Measurements from ENCODE around the gene CCDC40. TPM values are rescaled to one million over a fixed set of nuclear protein-coding genes. Genes with fewer than 3 reads are reported as not detected.

CCDC40 gene
- total and polyA plus RNA-seq, 2 donors from 2014 or later = 5.1 to 22.6 TPM

DNA sequence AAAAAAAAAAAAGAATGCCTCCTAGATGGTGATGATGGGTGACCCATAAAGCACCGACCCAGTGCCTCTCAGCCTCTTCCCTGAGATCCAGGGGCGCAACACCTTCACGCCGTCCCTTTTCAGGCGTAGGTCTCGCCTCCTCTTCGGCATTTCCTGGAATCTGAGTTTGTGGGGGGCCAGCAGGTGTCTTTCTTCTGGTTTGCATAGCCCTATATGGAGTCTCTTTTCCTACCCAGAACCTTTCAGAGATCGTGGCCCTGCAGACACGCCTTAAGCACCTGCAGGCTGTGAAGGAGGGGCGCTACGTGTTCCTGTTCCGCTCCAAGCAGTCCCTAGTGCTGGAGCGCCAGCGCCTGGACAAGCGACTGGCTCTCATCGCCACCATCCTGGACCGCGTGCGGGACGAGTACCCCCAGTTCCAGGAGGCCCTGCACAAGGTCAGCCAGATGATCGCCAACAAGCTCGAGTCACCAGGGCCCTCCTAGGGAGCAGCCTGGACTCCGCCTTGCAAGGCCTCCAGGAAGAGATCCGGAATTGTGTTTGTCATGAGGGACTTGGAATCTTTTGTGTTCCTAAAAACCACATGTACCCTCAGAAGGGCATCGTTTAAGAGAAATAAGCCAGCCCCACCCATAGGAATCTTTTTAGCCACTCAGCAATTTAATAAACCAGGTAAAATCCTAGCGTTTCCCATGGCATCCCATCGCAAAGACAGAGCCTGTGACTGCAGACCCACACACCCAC lies 63.0 kb downstream of the CCDC40 start:
- FAIRE-seq = no peak
- intact Hi-C loops (cut with DNase I) = no loop called here
- no peaks in the 10 kb centered on the region for H3K27me3 ChIP-seq (ENCODE audit: control insufficient read depth, insufficient read depth, low read length)
- no peak for TF ChIP-seq CTCF (IDR thresholded peaks at IDR 0.05; ENCODE audit: borderline replicate concordance, extremely low read depth, insufficient read depth)
- H3K36me3 ChIP-seq (ENCODE audit: control insufficient read depth in 2 of 3, insufficient read depth in 3 of 3, low read length in 3 of 3) = no peaks in the 10 kb centered on the region
- H3K4me1 ChIP-seq (ENCODE audit: control insufficient read depth in 2 of 3, insufficient read depth in 2 of 3, low read depth in 1 of 3, low read length in 3 of 3) = peaks cover 0 to 9% (median 5%) of the 10 kb centered on the region in 3 donors
- no peak overlapping the region for H3K4me3 ChIP-seq (ENCODE audit: low read length in 3 of 3)
- no peaks in the 10 kb centered on the region for H3K9me3 ChIP-seq (ENCODE audit: control insufficient read depth in 2 of 3, insufficient read depth in 1 of 3, low read length in 3 of 3)
- no peak overlapping the region for H3K27ac ChIP-seq (ENCODE audit: low read depth in 2 of 2, low read length in 2 of 2)
- peak in 1 of 5 donors; percentile 70 for DNase-seq
- H3K9ac ChIP-seq (ENCODE audit: low read length in 3 of 3) = no peak overlapping the region

- H3K4me3 ChIP-seq (ENCODE audit: low read length in 3 of 3) = no peak overlapping the region
Observed at GRCh38 chr17:80100035-80100323, 63.5 kb downstream of the CCDC40 start.

GRCh38 chr17:80101011-80101945 lies 64.8 kb downstream of the CCDC40 start, which contains the start of gene GAA:
TSS of gene GAA (plus strand) at chr17:80101581. CDS start at chr17:80104587, 3,006 bp downstream.
- Histone ChIP-seq H3K4me1 (ENCODE audit: control insufficient read depth in 2 of 3, insufficient read depth in 2 of 3, low read depth in 1 of 3, low read length in 3 of 3) (peaks cover 0 to 9% (median 5%) of the 10 kb centered on the region in 3 donors), H3K36me3 (ENCODE audit: control insufficient read depth in 2 of 3, insufficient read depth in 3 of 3, low read length in 3 of 3) (no peaks in the 10 kb centered on the region), H3K27me3 (ENCODE audit: control insufficient read depth, insufficient read depth, low read length) (no peaks in the 10 kb centered on the region), H3K27ac (ENCODE audit: low read depth in 2 of 2, low read length in 2 of 2) (peak within 1 kb of the TSS; percentile 76 to 80), H3K4me3 (ENCODE audit: low read length in 3 of 3) (peak within 1 kb of the TSS; percentile 82 to 90 (median 87)), H3K9ac (ENCODE audit: low read length in 3 of 3) (peak within 1 kb of the TSS; percentile 51 to 85 (median 65)), H3K9me3 (ENCODE audit: control insufficient read depth in 2 of 3, insufficient read depth in 1 of 3, low read length in 3 of 3) (no peaks in the 10 kb centered on the region)
- TF ChIP-seq CTCF (IDR thresholded peaks at IDR 0.05; ENCODE audit: borderline replicate concordance, extremely low read depth, insufficient read depth) = peak; percentile 88
- DNase-seq (peak; percentile 87 to 95 (median 92)), FAIRE-seq (no peak)
- intact Hi-C loops (cut with DNase I) = no loop called here

More at GRCh38 chr17:80100035-80100323, 63.5 kb downstream of the CCDC40 start:
- H3K4me1 ChIP-seq (ENCODE audit: control insufficient read depth in 2 of 3, insufficient read depth in 2 of 3, low read depth in 1 of 3, low read length in 3 of 3) = peaks cover 0 to 9% (median 5%) of the 10 kb centered on the region in 3 donors
- H3K27ac ChIP-seq (ENCODE audit: low read depth in 2 of 2, low read length in 2 of 2) = no peak overlapping the region
- TF ChIP-seq CTCF (IDR thresholded peaks at IDR 0.05; ENCODE audit: borderline replicate concordance, extremely low read depth, insufficient read depth) = no peak
- H3K9me3 ChIP-seq (ENCODE audit: control insufficient read depth in 2 of 3, insufficient read depth in 1 of 3, low read length in 3 of 3) = no peaks in the 10 kb centered on the region
- no peak overlapping the region for H3K9ac ChIP-seq (ENCODE audit: low read length in 3 of 3)
- peak in 1 of 5 donors; percentile 62 for DNase-seq
- H3K27me3 ChIP-seq (ENCODE audit: control insufficient read depth, insufficient read depth, low read length) = no peaks in the 10 kb centered on the region
- intact Hi-C loops (cut with DNase I) = no loop called here
- H3K36me3 ChIP-seq (ENCODE audit: control insufficient read depth in 2 of 3, insufficient read depth in 3 of 3, low read length in 3 of 3) = no peaks in the 10 kb centered on the region
- no peak for FAIRE-seq

All from kidney (tissue), 14 donors.